Raji (cell line): Measurements from ENCODE around the gene TMIGD1.

ENCODE experiments used
- POLR2A ChIP-seq: IDR thresholded peaks from 2 replicates; pipeline ENCODE4 v1.6.1; 2011; ENCODE audit warnings: low read depth, low read length, control low read depth; ENCODE audit not compliant: insufficient read depth

TMIGD1 gene

GRCh38 chr17:30315106-30315505, 18.8 kb downstream of the TMIGD1 start:
- no peak for TF ChIP-seq POLR2A

- no peak for TF ChIP-seq POLR2A
These were observed 19.4 kb downstream of the TMIGD1 start for GRCh38 chr17:30314474-30314873.

DNA sequence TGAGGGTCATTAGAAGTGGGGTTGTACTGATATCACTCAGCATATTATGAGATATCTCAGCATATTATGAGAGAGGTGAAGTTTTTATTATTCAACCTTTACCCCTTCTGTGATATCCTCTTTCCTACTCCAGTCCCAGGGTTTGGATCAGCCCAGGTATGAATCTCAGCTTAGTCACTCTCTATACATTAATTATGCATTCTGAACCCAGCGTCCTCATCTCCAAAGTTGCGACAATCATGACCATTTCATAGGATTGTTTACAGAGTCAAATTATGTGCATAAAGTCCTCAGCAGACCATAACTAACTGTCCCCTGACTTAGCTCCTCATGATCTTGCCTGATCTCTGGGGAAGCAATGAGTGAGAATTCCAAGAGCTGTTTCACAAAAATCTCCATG, 21.6 kb downstream of the TMIGD1 start:
- no peak for TF ChIP-seq POLR2A

DNA sequence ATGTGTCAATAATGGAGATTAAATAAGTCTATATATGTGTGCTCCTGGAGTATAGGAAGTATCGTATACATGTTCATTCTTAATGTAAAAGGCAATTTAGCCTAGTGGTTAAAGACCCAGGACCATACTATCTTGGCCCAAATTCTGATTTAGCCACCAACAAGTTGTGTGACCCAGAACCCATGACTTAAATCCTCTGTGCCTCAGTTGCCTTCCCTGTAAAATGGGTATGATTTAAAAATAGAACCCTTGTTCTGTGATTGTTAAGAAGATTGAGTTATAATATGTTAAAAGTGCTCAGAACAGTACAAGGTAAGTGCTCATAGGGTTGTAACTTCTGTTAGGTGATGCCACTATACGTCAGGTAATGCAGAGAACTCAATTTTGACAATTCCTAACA, 23.3 kb downstream of the TMIGD1 start:
- no peak for TF ChIP-seq POLR2A

- TF ChIP-seq POLR2A = no peak
These were observed 24.3 kb downstream of the TMIGD1 start for GRCh38 chr17:30309591-30309990.

- no peak for TF ChIP-seq POLR2A
These were observed 25.5 kb downstream of the TMIGD1 start for GRCh38 chr17:30308406-30308805.

- TF ChIP-seq POLR2A = no peak
These were observed 29.1 kb downstream of the TMIGD1 start for GRCh38 chr17:30304778-30305177.

DNA sequence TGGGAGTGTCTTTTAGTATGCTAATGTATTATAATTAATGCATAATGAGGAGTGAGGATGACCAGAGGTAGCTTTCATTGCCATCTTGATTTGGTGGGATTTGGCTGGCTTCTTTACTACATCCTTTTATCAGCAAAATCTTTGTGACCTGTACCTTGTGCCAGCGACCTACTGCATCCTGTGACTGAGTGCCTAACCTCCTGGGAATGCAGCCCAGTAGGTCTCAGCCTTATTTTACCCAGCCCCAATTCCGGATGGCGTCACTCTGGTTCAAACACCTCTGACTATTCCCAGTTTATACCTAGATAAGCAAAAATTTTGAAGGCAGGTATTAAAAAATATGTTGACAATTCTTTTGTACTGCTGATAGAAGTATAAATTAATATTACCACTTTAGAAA, 31.6 kb downstream of the TMIGD1 start:
- no peak for TF ChIP-seq POLR2A

DNA sequence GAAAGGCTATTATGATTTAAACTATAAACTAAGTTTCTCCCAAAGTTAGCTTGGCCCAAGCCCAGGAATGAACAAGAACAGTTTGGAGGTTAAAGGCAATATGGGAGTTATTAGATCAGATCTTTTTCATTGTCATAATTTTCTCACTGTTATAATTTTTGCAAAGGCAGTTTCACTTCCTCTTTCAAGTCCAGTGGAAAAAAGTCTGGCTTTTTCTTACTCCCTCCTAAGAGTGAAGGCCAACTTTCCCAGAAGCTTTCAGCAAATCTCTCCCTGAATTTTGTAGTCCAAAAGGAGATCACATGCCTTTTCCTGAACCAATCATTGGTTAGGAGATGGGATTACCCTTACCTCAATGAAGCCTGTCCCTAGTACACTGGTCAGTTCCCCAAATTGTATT, 33.0 kb downstream of the TMIGD1 start:
- no peak for TF ChIP-seq POLR2A

DNA sequence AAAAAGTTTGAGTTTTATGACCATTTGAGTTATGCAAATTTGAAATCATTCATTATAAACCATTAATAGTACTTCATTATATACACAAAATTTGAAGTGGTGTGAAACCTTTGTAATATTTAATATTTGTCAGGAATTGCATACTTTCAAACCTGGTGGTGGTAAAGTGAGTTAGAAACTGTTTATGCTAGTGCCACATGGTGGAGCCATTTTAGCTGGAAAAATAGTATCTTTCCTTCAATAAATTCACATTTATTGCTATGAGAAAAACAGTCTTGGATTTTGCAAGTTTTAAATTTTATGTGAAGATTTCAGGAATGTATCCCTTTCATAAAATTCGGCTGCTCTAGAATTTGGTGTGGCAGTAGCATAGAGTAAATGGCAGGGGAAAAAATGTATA, 34.9 kb downstream of the TMIGD1 start:
- no peak for TF ChIP-seq POLR2A

GRCh38 chr17:30297715-30298114, 36.1 kb downstream of the TMIGD1 start:
- no peak for TF ChIP-seq POLR2A

- no peak for TF ChIP-seq POLR2A
These were observed 37.3 kb downstream of the TMIGD1 start for GRCh38 chr17:30296499-30297080.

- TF ChIP-seq POLR2A = no peak
These were observed 41.5 kb downstream of the TMIGD1 start for GRCh38 chr17:30292286-30292858.

DNA sequence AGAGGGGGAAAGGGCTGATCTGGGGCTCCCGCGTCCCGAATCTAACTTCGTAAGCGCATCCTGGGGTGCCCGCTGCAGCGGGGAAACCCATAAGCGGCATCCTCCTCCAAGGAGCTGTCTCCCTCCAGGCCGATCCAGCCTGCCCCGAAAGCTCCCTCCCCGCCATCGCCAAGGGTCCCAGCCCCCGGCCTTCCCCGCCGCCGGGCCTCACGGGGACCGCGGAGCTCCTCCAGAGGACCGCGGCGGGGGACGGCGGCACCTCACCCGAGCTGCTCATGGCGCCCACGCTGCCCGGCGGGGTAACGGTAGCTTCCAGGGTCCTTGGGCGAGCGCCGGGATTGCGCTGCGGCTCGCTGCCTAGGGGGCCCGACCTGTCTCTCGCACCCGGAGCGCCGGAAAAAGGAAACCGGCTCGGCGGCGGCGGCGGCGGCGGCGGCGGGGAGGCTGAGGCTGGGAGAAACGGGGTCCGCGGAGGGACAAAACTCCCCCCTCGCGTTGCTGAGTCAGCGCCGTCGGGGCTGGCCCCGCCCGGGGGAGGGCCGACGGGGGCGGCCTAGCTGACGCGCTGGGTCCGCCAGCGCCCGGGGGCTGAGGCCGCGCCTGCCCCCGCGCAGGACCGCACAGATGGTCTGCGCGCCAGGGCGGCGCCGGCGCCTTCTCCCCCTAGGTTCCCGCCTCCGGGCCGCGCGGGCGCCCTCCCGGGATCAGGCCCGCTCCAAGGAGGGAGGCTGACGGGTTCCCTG, 42.1 kb downstream of the TMIGD1 start, which contains the start of gene BLMH:
TSS of gene BLMH (minus strand) at position 402 of the 743 bp plus-strand sequence. CDS start at position 277, 125 bp downstream.
- TF ChIP-seq POLR2A = peak; percentile 69

DNA sequence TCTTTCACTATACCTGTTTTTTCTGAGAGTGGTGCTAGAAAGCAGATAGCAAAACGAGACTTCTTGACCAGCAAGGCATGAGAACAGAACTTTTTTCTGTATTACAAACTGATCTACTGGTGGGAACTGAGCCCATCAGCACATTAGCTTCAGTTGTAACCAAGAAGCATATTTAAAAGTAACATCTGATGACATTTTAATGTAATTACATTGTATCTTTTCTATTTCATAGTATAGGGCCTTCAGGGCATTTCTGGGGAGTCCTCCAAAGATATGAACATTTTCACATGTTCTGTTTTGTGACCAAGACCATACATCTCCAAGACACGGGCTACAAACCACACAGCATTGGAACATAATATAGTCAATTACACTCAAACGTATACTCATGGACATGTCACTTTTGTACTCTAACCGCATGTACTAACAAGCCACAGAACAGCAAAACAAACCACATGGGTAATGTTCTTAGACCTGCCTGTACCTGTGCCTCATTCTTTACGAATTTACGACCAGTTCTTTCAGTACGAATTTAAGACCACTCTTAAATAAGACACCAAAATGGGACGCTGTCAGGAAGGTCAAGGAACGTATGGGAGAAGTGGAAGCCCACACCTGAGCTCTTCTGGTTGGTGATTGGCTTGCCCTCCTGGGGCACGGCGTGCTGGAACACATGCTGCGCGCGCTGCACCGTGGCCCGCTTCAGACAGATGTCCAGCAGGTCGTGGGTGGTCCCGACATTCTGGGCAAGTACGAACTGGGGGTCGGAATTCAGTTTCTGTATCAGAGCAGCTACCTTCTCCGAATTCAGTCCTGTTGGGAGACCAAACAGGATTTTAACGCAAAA, 42.9 kb downstream of the TMIGD1 start:
- peak; percentile 82 for TF ChIP-seq POLR2A
